Testis (tissue), 2 donors: ENCODE measurements around the gene ZXDC.

ENCODE experiments used
- CTCF ChIP-seq, 3 experiments: fragments of 450-650 bp in 2 of 3; fragments of 200-600 bp in 1 of 3; sonication (generic) in 1 of 3; IDR thresholded peaks; one replicate each; pipeline ENCODE4 v1.5.1; 2016 to 2019; ENCODE audit warnings: antibody characterized with exemption in 3 of 3, mild to moderate bottlenecking in 2 of 3, moderate library complexity in 1 of 3
- POLR2A ChIP-seq: fragments of 450-650 bp; IDR thresholded peaks from one replicate; pipeline ENCODE4 v1.6.1; 2017; ENCODE audit warnings: antibody characterized with exemption, mild to moderate bottlenecking, moderate library complexity

GRCh38 chr3:126464494-126464893 is 11.2 kb downstream of the ZXDC start:
- no peak for TF ChIP-seq CTCF (IDR thresholded peaks at IDR 0.05)
- no peak for TF ChIP-seq POLR2A
